HG02759 (cell line): ENCODE data around the gene CHAC1.
"Not testable (repeated sequence)": the region's sequence is repeated elsewhere in the genome, so short reads cannot be mapped to it uniquely, and the experiment has no call there.

Experiments
- ATAC-seq: cut with Tn5 transposase; IDR thresholded peaks from one replicate; pipeline ENCODE4 v1.9.1; 2021; ENCODE audit warnings: mild to moderate bottlenecking, moderate library complexity; ENCODE audit not compliant: unreplicated experiment

The CHAC1 gene

GRCh38 chr15:40936709-40937666 is 16.3 kb upstream of the CHAC1 start:
- ATAC-seq = no peak

GRCh38 chr15:40937762-40938535 is 15.3 kb upstream of the CHAC1 start:
- no peak for ATAC-seq

- no peak for ATAC-seq
These were observed 14.8 kb upstream of the CHAC1 start for GRCh38 chr15:40938536-40938870.

- no peak for ATAC-seq
These were observed 12.9 kb upstream of the CHAC1 start for GRCh38 chr15:40940296-40940801.

GRCh38 chr15:40941068-40941527 is 12.2 kb upstream of the CHAC1 start:
- ATAC-seq = no peak

- peak; percentile 82 for ATAC-seq
These were observed 11.5 kb upstream of the CHAC1 start for GRCh38 chr15:40941528-40942336.

- no peak for ATAC-seq
These were observed 10.9 kb upstream of the CHAC1 start for GRCh38 chr15:40942337-40942854.

- no peak for ATAC-seq
These were observed 10.4 kb upstream of the CHAC1 start for GRCh38 chr15:40942878-40943277.

- no peak for ATAC-seq
These were observed 9.4 kb upstream of the CHAC1 start for GRCh38 chr15:40943764-40944365.

GRCh38 chr15:40944510-40945296 is 8.6 kb upstream of the CHAC1 start:
- ATAC-seq = no peak

- no peak for ATAC-seq
These were observed 4.4 kb upstream of the CHAC1 start for GRCh38 chr15:40948706-40949473.

GRCh38 chr15:40949756-40950207 is 3.5 kb upstream of the CHAC1 start:
- ATAC-seq = no peak

- no peak for ATAC-seq
These were observed 1.5 kb upstream of the CHAC1 start for GRCh38 chr15:40951764-40952163.

- no peak for ATAC-seq
These were observed 870 bp upstream of the CHAC1 start for GRCh38 chr15:40952301-40952900.

GRCh38 chr15:40953713-40954074 is 423 bp downstream of the CHAC1 start:
- no peak for ATAC-seq

- ATAC-seq = not testable (repeated sequence)
These were observed 1.0 kb downstream of the CHAC1 start for GRCh38 chr15:40954158-40954848.

- ATAC-seq = no peak
These were observed 2.1 kb downstream of the CHAC1 start for GRCh38 chr15:40955141-40955903.
